GM04503 (cell line): ENCODE data around the gene TTC39A.
"Not testable (repeated sequence)": the region's sequence is repeated elsewhere in the genome, so short reads cannot be mapped to it uniquely, and the experiment has no call there.

ENCODE experiments used
- DNase-seq: peaks from one replicate; pipeline ENCODE4 v3.0.0-alpha.2; 2012; ENCODE audit warnings: low read depth

The TTC39A gene

DNA sequence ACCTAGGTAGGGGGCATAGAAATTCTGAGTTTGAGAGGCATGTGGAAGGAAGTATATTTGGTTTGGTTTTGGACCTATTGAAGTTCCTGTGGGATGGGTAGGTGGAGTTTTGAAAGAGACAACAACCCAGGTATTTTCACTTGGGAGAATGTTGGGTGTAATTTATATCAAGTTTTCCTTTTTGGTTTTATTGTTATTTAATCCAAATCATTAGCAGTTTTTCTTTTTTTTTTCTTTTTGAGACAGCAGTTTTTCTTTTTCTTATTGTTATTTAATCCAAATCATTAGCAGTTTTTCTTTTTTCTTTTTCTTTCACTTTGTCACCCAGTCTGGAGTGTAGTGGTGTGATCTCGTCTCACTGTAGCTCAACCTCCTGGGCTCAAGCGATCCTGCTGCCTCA, 64.2 kb downstream of the TTC39A start:
- DNase-seq, result no peak

DNA sequence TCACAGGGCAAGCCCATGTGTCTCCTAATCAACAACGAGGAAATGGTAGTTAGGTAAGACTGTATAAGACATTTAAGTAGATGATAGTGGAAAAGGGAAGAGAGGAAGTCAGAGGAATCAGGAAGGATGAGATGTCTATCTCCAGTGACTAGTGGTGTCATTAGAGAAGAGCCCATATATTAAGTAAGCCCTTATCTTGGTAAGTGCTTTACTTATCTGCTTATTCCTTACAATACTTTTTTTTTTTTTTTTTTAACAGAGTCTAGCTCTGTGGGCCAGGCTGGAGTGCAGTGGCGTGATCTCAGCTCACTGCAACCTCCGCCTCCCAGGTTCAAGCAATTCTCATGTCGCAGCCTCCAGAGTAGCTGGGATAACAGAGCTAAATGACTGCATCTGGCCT, 64.7 kb downstream of the TTC39A start:
- no peak for DNase-seq

GRCh38 chr1:51264451-51264850, 65.9 kb downstream of the TTC39A start:
- DNase-seq, result peak; percentile 89

GRCh38 chr1:51263147-51263877, 67.0 kb downstream of the TTC39A start:
- no peak for DNase-seq

- DNase-seq, result no peak
These were observed 75.0 kb downstream of the TTC39A start for GRCh38 chr1:51255331-51255730.

DNA sequence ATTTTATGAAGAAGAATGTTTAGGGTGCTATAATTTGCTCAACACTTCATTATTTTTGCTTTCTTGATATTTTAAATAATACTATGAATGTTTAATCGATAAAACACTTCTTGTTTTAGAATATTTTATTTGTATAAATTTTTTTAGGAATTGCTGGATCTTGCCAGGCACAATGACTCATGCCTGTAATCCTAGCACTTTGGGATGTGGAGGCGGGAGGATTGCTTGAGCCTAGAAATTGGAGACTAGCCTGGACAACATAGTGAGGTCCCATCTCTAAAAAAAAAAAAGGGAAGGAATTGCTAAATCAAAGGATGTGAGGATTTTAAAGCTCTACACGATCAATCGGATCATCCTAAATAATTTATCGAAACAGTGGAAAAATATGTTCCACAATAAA, 76.7 kb downstream of the TTC39A start:
- no peak for DNase-seq

DNA sequence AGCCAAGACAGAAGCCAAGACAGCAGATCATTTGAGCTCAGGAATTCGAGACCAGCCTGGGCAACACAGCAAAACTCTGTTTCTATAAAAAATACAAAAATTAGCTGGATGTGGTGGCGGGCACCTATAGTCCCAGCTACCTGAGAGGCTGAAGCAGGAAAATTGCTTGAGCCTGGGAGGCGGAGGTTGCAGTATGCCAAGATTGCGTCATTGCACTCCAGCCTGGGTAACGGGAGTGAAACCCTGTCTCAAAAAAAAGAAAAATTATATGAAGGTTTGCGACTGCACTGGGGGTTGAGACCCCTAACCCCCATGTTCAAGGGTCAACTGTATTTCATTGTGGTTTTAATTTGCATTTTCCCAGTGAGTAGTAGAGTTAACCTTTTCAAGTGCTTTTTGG, 78.0 kb downstream of the TTC39A start:
- DNase-seq, result no peak

- DNase-seq, result not testable (repeated sequence)
These were observed 79.2 kb downstream of the TTC39A start for GRCh38 chr1:51251165-51251564.

GRCh38 chr1:51250729-51251128, 79.6 kb downstream of the TTC39A start:
- DNase-seq, result not testable (repeated sequence)

DNA sequence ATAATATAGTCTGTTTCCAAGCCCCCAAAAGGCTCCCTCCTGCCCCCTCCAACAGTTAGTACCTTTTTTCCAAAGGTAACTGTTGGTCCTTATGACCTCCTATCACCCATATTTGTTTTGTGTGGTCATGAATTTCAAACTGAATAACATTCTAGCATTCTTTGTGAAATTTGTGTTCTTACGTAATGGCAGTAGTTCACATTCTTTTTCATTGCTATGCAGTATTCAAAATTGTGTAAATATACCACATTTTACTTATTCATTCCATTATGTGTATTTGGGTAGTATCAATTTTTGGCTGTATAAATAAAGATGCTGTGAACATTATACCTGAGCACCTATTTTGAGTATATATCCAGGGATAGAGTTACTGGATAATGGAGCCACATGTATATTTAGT, 80.9 kb downstream of the TTC39A start:
- DNase-seq, result no peak

DNA sequence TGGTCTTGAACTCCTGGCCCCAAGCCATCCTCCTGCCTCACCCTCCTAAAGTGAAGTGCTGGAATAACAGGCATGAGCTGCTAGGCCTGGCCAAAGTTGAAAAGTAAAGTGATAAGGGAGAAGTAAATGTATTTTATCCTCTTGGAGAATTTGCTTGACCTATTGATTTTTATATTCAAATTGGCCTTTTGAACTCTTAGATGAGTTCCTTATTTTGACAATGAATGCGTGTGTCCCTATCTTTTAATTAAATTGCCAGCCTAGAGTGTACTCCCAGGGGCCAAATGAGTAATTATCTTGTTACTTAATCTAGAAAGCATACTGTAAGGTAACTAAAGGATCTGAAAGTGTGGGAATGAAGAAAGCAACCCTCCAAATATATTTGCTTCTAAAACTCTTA, 82.9 kb downstream of the TTC39A start:
- no peak for DNase-seq

DNA sequence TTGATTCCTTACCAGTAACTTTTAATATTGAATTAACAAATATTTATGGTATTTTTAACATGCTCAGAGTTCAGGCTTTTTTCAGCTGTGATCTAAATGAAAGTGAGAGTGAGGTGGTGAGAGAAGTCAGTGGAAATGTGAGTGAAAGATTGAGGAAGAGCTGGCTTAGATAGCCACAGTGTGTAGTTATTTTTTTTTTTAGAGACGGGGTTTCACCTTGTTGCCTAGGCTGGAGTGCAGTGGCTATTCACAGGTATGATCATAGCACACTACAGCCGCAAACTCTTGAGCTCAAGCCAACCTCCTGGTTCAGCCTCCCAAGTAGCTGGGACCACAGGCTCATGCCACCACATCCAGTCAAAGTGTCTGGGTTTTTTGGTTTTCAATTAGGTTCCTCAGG, 83.3 kb downstream of the TTC39A start:
- DNase-seq, result no peak

- DNase-seq, result no peak
These were observed 87.8 kb downstream of the TTC39A start for GRCh38 chr1:51242546-51242945.

GRCh38 chr1:51241119-51241518, 89.2 kb downstream of the TTC39A start:
- DNase-seq, result no peak

DNA sequence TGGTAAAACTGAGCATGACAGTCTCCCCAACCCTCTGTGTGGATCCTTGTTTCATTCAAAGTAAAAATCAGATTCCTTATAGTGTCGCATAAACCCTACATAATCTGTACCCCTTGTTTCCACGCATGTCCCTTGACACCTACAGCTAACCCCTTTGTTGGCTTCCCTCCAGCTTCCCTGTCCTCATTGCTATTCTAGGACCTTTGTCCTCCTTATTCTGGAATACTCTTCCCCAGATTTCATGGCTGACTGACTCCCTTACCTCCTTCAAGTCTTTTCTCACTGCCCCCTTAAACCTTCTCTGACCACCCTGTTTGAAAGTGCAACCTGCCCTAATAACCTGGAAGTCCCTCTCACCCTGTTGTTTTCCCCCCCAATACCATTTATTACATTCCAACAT, 90.3 kb downstream of the TTC39A start:
- no peak for DNase-seq

DNA sequence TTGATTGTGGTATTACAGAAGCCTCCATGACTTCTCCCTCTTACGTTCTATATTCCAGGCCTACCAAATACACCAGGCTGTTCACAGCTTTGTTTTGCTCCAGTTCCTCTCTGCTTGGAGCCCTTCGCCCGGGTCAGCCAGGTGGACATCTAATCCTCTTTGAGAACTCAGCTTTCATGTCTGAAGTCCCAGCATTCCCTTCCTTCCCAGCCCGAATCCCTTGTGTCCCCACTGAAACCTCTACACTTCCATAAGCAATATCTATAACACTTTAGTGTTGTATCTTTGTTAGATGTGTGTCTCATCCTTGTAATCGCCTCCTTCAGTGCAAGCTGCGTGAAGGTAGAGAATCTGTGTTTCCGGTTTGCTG, 92.3 kb downstream of the TTC39A start:
- no peak for DNase-seq

GRCh38 chr1:51237351-51238033, 92.9 kb downstream of the TTC39A start:
- DNase-seq, result no peak
